HG02884 (cell line): ENCODE results near the gene DOCK3.
"Not testable (repeated sequence)": the region's sequence is repeated elsewhere in the genome, so short reads cannot be mapped to it uniquely, and the experiment has no call there.

ENCODE experiments used
- ATAC-seq: cut with Tn5 transposase; IDR thresholded peaks from one replicate; pipeline ENCODE4 v1.9.1; 2021; ENCODE audit warnings: mild to moderate bottlenecking, moderate library complexity; ENCODE audit not compliant: unreplicated experiment

Gene DOCK3

GRCh38 chr3:51083490-51083889 lies 408.8 kb downstream of the DOCK3 start:
- ATAC-seq = no peak

GRCh38 chr3:51092141-51092540 lies 417.4 kb downstream of the DOCK3 start:
- not testable (repeated sequence) for ATAC-seq

- ATAC-seq = not testable (repeated sequence)
These were observed 420.1 kb downstream of the DOCK3 start for GRCh38 chr3:51094838-51095237.

GRCh38 chr3:51099794-51100535 lies 425.2 kb downstream of the DOCK3 start:
- ATAC-seq = no peak

GRCh38 chr3:51100536-51100851 lies 425.8 kb downstream of the DOCK3 start:
- no peak for ATAC-seq

GRCh38 chr3:51102396-51102795 lies 427.7 kb downstream of the DOCK3 start:
- ATAC-seq = no peak

GRCh38 chr3:51106242-51106876 lies 431.6 kb downstream of the DOCK3 start:
- ATAC-seq = no peak

- no peak for ATAC-seq
These were observed 435.9 kb downstream of the DOCK3 start for GRCh38 chr3:51110586-51110985.

- ATAC-seq = no peak
These were observed 448.2 kb downstream of the DOCK3 start for GRCh38 chr3:51122944-51123343.

- no peak for ATAC-seq
These were observed 448.8 kb downstream of the DOCK3 start for GRCh38 chr3:51123531-51123930.

GRCh38 chr3:51131607-51132006 lies 456.9 kb downstream of the DOCK3 start:
- ATAC-seq = not testable (repeated sequence)

- no peak for ATAC-seq
These were observed 463.0 kb downstream of the DOCK3 start for GRCh38 chr3:51137715-51138114.

GRCh38 chr3:51139616-51140015 lies 464.9 kb downstream of the DOCK3 start:
- no peak for ATAC-seq

GRCh38 chr3:51141573-51141972 lies 466.8 kb downstream of the DOCK3 start:
- ATAC-seq = no peak

GRCh38 chr3:51145811-51146585 lies 471.3 kb downstream of the DOCK3 start:
- ATAC-seq = no peak

GRCh38 chr3:51146781-51147180 lies 472.1 kb downstream of the DOCK3 start:
- ATAC-seq = no peak

- no peak for ATAC-seq
These were observed 481.4 kb downstream of the DOCK3 start for GRCh38 chr3:51156147-51156546.

GRCh38 chr3:51163051-51163450 lies 488.3 kb downstream of the DOCK3 start:
- ATAC-seq = no peak

- ATAC-seq = no peak
These were observed 499.0 kb downstream of the DOCK3 start for GRCh38 chr3:51173518-51174271.

GRCh38 chr3:51176923-51177322 lies 502.2 kb downstream of the DOCK3 start:
- ATAC-seq = no peak

GRCh38 chr3:51186446-51186845 lies 511.7 kb downstream of the DOCK3 start:
- ATAC-seq = not testable (repeated sequence)
